Prostate gland (tissue), 2 donors: ENCODE measurements around the gene PRRT1. TPM values are rescaled to one million over a fixed set of nuclear protein-coding genes. Genes with fewer than 3 reads are reported as not detected.

Experiments
- DNase-seq: peaks from one replicate; pipeline ENCODE4 v3.0.0-alpha.2; 2019; ENCODE audit warnings: low spot score
- H3K27ac ChIP-seq, 2 donors: fragments of 200-600 bp; sonication (generic); 2 replicates each; pipeline ENCODE4 v1.5.1; 2017 to 2019
- H3K27me3 ChIP-seq: fragments of 200-600 bp; sonication (generic); replicated peaks from 2 replicates; pipeline ENCODE4 v1.5.1; 2019; ENCODE audit not compliant: insufficient read depth
- H3K36me3 ChIP-seq, 2 donors: fragments of 200-600 bp; sonication (generic); 1 replicate in 1 of 2; 2 replicates in 1 of 2; pipeline versions ENCODE4 v1.5.1 to v1.8.1; 2017 to 2019
- H3K4me1 ChIP-seq: fragments of 200-600 bp; sonication (generic); replicated peaks from 2 replicates; pipeline ENCODE4 v1.5.1; 2019
- H3K4me3 ChIP-seq, 2 donors: fragments of 200-600 bp; sonication (generic); 2 replicates each; pipeline ENCODE4 v1.5.1; 2017 to 2019
- H3K9me3 ChIP-seq: fragments of 200-600 bp; sonication (generic); 2 replicates; pipeline ENCODE4 v1.5.1; 2017
- POLR2A ChIP-seq: fragments of 450-650 bp; IDR thresholded peaks from one replicate; pipeline ENCODE4 v1.6.1; 2016; ENCODE audit warnings: antibody characterized with exemption, mild to moderate bottlenecking
- POLR2AphosphoS5 ChIP-seq: sonication (generic); formaldehyde crosslinking; IDR thresholded peaks from one replicate; pipeline ENCODE4 v1.6.1; 2017; ENCODE audit warnings: antibody characterized with exemption
- WGBS: methylation state at CpG from one replicate; pipeline ENCODE4 v1.1.5; 2018; 5-methylcytosine and 5-hydroxymethylcytosine counted together
- intact Hi-C: fragments of 100-400 bp; cut with DNase I; formaldehyde crosslinking; loops from one replicate; pipeline ENCODE4 v1.14.2; 2022
- total RNA-seq, 2 donors: library from RNA; depleted of rRNA; stranded (reverse); fragments of >200 nt; gene quantifications; one replicate each; pipeline ENCODE4 v1.1.0, GENCODE V29; 2016
- TF ChIP-seq, protein P1 (sequence below), 4 experiments: fragments of 200-600 bp in 2 of 4; fragments of 450-650 bp in 2 of 4; sonication (generic) in 2 of 4; IDR thresholded peaks; 1 replicate in 3 of 4; 2 replicates in 1 of 4; pipeline ENCODE4 v1.5.1; 2016 to 2019; ENCODE audit warnings: antibody characterized with exemption in 4 of 4, mild to moderate bottlenecking in 2 of 4, moderate library complexity in 2 of 4

PRRT1 gene
- total RNA-seq, 2 donors from 2014 or later = 0.64 to 7.2 TPM

GRCh38 chr6:32128751-32129296 is 22.9 kb downstream of the PRRT1 start:
- Histone ChIP-seq H3K27me3 (no peaks in the 10 kb centered on the region), H3K36me3 (no peaks in the 10 kb centered on the region), H3K4me3 (peak overlapping the region; percentile 58 to 67), H3K9me3 (no peaks in the 10 kb centered on the region), H3K27ac (peak overlapping the region; percentile 94 to 95), H3K4me1 (peaks cover 22% of the 10 kb centered on the region)
- TF ChIP-seq POLR2A (no peak), POLR2AphosphoS5 (no peak)
- TF ChIP-seq, protein P1, sequence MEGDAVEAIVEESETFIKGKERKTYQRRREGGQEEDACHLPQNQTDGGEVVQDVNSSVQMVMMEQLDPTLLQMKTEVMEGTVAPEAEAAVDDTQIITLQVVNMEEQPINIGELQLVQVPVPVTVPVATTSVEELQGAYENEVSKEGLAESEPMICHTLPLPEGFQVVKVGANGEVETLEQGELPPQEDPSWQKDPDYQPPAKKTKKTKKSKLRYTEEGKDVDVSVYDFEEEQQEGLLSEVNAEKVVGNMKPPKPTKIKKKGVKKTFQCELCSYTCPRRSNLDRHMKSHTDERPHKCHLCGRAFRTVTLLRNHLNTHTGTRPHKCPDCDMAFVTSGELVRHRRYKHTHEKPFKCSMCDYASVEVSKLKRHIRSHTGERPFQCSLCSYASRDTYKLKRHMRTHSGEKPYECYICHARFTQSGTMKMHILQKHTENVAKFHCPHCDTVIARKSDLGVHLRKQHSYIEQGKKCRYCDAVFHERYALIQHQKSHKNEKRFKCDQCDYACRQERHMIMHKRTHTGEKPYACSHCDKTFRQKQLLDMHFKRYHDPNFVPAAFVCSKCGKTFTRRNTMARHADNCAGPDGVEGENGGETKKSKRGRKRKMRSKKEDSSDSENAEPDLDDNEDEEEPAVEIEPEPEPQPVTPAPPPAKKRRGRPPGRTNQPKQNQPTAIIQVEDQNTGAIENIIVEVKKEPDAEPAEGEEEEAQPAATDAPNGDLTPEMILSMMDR (IDR thresholded peaks at IDR 0.05) = no peak
- intact Hi-C loops = no loop called here
- no peak for DNase-seq
- WGBS = 85% methylated on average over 13 of the region's 13 CpGs

DNA sequence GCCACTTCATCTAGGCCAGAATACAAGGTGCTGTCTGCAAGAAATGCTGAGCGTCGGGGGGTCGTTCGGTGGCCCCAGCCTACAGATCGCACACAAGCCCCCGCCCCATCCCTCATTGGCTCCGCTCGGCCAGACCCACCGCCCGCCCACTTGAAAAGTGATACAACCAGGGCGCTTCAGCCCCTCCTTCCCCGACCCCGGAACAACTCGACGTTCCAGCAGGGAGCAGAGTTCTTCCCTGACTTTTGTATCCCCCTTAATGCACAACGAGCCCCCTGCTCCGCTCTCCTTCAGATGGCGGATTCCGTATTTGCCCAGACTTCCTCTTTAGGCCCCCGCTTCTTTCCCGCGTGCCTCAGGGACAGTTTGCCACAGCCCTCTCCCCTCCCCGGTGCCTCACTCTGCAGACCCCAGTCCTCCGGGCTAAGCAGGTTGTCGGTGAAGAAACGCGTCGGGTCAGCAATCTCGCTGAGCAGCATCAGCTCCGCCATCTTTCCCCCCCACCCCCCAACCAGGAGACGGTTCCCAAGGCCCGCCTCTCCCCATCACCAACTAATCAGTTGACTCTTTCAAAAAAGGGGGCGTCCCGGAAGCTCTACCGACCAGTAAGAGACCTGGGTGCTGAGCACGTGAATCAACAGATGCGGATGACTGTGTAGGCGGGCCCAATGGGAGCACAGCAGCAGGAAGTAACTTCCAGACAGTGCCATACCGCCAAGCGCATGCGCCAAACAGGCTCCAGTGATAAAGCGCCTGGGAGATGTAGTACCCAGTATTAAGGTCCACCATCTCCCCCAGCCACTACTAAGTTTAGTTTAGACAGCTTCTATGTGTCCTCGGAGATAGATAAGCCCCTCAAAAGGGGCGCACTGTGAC is 23.8 kb downstream of the PRRT1 start, which contains the start of gene ATF6B:
ATF6B (minus strand) TSS at position 530 of the 876 bp plus-strand sequence; CDS start at position 491, 39 bp downstream.
- peaks cover 22% of the 10 kb centered on the region for H3K4me1 ChIP-seq
- DNase-seq = peak; percentile 99
- TF ChIP-seq POLR2A = peak; percentile 51
- peak; percentile 97 for TF ChIP-seq POLR2AphosphoS5
- TF ChIP-seq, protein P1 (IDR thresholded peaks at IDR 0.05) = peak in 1 of 4 experiments; percentile 11
- no peaks in the 10 kb centered on the region for H3K36me3 ChIP-seq
- H3K9me3 ChIP-seq = no peaks in the 10 kb centered on the region
- under 1% methylated on average over 42 of the region's 44 CpGs for WGBS
- intact Hi-C loops = no loop called here
- H3K27ac ChIP-seq = peak within 1 kb of the TSS; percentile 94 to 95
- no peaks in the 10 kb centered on the region for H3K27me3 ChIP-seq
- H3K4me3 ChIP-seq = peak within 1 kb of the TSS; percentile 67 to 96

DNA sequence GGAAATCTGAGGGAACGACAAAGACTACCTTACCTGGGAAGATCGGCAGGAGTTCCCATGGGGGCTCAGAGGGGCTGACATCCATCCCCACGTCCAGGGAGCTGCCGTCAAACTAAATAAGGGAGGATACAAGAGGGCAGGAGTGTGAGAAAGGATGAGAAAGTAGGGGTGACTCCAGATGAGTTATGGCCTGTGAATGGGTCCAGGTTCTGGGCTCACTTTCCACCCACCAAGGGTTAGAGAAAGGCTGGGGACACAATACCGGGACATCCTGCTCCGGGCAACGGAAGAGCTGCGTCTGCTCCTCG is 24.4 kb downstream of the PRRT1 start:
- WGBS = 3% methylated on average over 9 of the region's 9 CpGs
- H3K4me3 ChIP-seq = peak overlapping the region; percentile 67 to 96
- no peaks in the 10 kb centered on the region for H3K9me3 ChIP-seq
- H3K27me3 ChIP-seq = no peaks in the 10 kb centered on the region
- H3K27ac ChIP-seq = peak overlapping the region; percentile 89 to 94
- H3K36me3 ChIP-seq = no peaks in the 10 kb centered on the region
- H3K4me1 ChIP-seq = peaks cover 22% of the 10 kb centered on the region
- no peak for DNase-seq
- intact Hi-C loops = no loop called here
- TF ChIP-seq, protein P1 (IDR thresholded peaks at IDR 0.05) = no peak
- TF ChIP-seq POLR2AphosphoS5 = no peak
- TF ChIP-seq POLR2A = no peak

GRCh38 chr6:32126880-32127279 is 24.9 kb downstream of the PRRT1 start:
- H3K4me3 ChIP-seq = peak overlapping the region; percentile 67 to 96
- H3K9me3 ChIP-seq = no peaks in the 10 kb centered on the region
- no peaks in the 10 kb centered on the region for H3K27me3 ChIP-seq
- WGBS = 45% methylated on average over 8 of the region's 8 CpGs
- peaks cover 22% of the 10 kb centered on the region for H3K4me1 ChIP-seq
- no peak for TF ChIP-seq POLR2A
- no peak for TF ChIP-seq POLR2AphosphoS5
- TF ChIP-seq, protein P1 (IDR thresholded peaks at IDR 0.05) = no peak
- H3K27ac ChIP-seq = peak overlapping the region; percentile 89 to 94
- intact Hi-C loops = no loop called here
- peaks cover 0 to 2% of the 10 kb centered on the region in 2 donors for H3K36me3 ChIP-seq
- DNase-seq = no peak
